ENCODE measurements around the gene DDX46.

Gene DDX46

GRCh38 chr5:134878403-134878802 is 119.8 kb downstream of the DDX46 start:
- H3K27me3 Mint-ChIP-seq: no peaks in the 10 kb centered on the region
- no peaks in the 10 kb centered on the region for H3K9me3 Mint-ChIP-seq
- H3K4me3 Mint-ChIP-seq: no peak overlapping the region
- peaks cover 36% of the 10 kb centered on the region for H3K36me3 Mint-ChIP-seq
- peaks cover 52% of the 10 kb centered on the region for H3K4me1 Mint-ChIP-seq
- no peak for DNase-seq
- CTCF ChIA-PET: interaction anchor here (2.7 kb wide), 1 partner anchor 26 kb away, joined by 9 read pairs; no protein-coding TSS in a partner anchor
- no peak overlapping the region for H3K27ac Mint-ChIP-seq

- peaks cover 35% of the 10 kb centered on the region for H3K36me3 Mint-ChIP-seq
These were observed 120.9 kb downstream of the DDX46 start for GRCh38 chr5:134879456-134879855.

More at GRCh38 chr5:134879456-134879855, 120.9 kb downstream of the DDX46 start:
- H3K27ac Mint-ChIP-seq: peak overlapping the region; percentile 45
- no peaks in the 10 kb centered on the region for H3K27me3 Mint-ChIP-seq
- H3K4me3 Mint-ChIP-seq: no peak overlapping the region
- CTCF ChIA-PET: interaction anchor here (0.7 kb wide), 1 partner anchor 25 kb away, joined by 3 read pairs; the partner anchor contains the start of gene PCBD2
- DNase-seq: no peak
- H3K4me1 Mint-ChIP-seq: peaks cover 49% of the 10 kb centered on the region
- no peaks in the 10 kb centered on the region for H3K9me3 Mint-ChIP-seq

Measured in activated naive CD4-positive, alpha-beta T cell treated with anti-CD3 and anti-CD28 coated beads, Interleukin-2, amount 10 ng/mL, durations not matched to agents 7 days and 5 days (primary cell).